HG02981 (cell line): Measurements from ENCODE around the gene SUSD6.
"Not testable (repeated sequence)": the region's sequence is repeated elsewhere in the genome, so short reads cannot be mapped to it uniquely, and the experiment has no call there.

Source experiments
- ATAC-seq: cut with Tn5 transposase; IDR thresholded peaks from one replicate; pipeline ENCODE4 v1.9.1; 2021; ENCODE audit warnings: mild to moderate bottlenecking, moderate library complexity; ENCODE audit not compliant: unreplicated experiment

Gene SUSD6

DNA sequence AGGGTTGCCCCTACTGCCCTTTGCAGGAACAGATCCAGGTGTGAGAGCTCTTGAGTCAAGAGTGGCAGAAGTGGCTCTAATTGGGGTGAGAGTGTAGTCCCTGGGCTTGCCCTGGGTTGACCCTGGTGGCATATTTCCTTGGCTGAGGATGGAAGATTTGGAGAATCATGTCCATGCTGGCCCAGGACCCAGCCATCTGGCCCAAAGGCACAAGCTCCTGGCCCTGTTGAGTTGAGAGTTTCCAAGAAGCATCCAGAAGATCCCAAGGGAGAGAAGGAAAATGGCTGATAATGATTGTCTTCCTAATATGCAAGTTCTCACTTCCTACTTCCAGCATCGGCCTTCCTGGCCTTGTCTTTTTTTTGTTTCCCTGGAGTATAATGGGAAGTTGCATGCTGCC is 100.1 kb downstream of the SUSD6 start:
- ATAC-seq: no peak

GRCh38 chr14:69711881-69712560 is 100.6 kb downstream of the SUSD6 start:
- no peak for ATAC-seq

DNA sequence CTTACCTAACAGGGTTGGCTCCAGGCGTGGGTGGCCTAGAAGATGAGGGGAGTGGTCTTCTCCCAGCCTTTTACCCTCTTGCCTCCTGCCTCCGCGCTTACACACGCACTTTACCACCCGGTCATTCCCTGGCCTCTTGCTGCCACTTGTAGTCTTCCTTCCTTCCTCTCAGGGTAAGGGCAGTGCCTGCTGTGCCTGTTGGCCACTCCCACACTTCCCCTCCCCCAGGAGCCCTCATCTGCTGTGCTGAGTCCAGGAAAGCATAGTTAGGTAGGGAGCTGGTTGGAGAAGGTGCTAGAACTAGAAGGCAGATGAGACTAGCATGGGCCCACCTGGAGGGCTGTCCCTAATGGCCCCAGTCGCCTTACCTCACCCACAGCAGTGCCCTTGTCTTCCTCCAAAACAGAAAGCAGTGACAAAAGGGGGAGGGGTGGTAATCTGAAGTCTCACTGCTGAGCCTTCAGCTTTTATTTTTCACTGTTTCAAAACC is 101.2 kb downstream of the SUSD6 start:
- no peak for ATAC-seq

DNA sequence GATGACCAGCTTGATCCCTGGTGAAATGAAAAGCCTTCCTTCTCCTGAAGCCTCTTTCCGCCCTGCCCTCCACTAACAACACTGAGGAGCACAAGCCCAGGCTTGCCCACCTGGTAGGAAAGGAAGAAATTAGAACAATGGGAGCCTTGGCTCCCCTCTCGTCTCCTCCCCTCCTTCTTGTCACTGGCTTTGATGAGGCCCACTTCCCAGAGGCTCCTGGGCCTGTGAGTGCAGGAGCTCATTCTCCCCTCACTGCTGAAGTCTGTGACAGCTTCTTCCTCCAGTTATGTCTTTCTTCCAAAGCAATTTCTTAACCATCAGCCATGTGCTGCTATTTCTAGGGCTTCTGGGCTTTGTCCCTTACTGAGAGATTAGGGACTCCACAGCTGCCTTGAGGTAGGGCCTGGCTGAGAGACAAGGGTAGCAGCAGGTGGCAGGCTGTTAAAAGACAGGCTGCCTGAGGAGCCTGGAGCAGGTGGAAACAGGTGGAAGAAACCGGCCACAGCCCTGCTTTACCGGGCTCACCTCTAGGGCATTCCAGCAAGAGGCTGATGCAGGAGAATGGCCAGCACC is 101.9 kb downstream of the SUSD6 start:
- no peak for ATAC-seq

DNA sequence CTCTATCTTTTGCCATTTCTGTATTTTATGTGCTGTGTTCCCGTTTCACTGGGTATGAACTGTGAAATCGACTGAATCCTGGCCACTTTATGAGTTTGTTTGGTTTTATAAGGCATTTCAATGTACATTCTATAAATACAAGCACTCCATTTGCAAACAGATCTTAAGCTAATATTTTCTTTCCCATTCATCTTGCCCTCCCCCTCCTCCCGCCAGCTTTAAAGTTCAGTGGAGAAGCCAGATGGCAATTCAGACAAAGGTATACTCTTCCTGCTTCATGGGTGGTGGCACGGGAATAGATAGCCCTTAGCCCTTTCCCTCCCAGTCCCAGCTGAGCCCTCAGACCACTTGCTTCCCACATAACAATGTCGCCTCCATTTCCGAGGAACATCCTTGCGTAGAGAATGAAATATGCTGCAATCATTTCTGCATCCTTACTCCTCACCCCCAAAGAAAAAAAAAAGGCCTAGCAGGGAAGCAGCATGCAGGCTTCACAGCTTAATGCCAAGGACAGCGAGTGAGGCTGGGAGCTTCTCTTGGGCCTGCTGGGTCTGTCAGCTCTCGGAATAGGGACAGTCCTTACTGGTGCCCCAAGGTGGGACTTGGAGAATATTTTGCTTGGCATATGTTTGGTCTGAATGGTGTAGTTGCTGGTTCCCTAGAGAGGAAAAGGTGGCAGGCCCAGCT is 102.7 kb downstream of the SUSD6 start:
- no peak for ATAC-seq

DNA sequence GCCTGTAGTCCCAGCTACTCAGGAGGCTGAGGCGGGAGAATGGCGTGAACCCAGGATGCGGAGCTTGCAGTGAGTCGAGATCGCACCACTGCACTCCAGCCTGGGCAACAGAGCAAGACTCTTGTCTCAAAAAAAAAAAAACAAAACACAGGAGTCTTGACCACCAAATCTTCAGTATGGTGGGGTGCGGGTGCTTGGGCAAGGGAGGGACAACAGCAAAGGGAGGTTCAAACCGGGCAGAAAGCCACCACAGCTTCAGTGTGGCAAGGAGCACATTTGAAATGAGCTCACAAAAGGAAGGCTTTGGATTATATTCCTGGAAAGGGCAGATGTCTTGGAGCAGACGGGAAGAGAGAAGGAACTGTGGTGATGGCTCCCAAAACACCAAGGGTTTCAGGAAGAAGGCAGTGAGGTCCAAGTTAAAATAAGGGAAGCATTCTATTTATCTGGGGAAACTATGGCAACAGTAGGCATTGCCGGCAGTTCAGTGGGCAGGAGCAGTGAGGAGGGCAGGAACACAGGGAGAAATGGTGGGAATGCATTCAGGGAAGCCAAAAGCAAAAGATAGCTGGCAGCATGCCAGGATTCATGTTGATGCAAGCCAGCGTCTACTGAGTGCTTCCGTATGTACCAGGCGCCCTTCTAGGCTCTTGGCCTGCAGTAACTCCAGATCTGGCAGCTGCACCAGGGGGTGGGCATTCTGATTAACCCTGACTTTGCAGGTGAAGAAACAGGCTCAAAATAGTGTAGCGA is 104.5 kb downstream of the SUSD6 start:
- no peak for ATAC-seq

GRCh38 chr14:69716478-69717187 is 105.2 kb downstream of the SUSD6 start:
- no peak for ATAC-seq

DNA sequence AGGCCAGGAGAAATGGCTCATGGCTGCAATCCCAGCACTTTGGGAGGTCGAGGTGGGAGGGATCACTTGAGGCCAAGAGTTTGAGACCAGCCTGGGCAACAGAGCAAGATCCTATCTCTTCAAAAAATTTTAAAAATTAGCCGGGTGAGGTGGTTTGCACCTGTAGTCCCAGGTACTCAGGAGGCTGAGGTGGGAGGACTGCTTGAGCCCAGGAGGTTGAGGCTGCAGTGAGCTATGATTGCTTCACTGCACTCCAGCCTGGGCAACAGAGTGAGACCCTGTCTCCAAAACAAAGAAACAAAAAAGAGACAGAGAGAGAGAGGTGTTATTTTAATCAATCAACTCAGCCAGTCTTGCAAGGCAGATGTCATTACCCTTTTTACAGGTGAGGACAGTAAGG is 107.2 kb downstream of the SUSD6 start:
- not testable (repeated sequence) for ATAC-seq

- ATAC-seq: no peak
Measured at GRCh38 chr14:69719501-69719951, 108.1 kb downstream of the SUSD6 start.

DNA sequence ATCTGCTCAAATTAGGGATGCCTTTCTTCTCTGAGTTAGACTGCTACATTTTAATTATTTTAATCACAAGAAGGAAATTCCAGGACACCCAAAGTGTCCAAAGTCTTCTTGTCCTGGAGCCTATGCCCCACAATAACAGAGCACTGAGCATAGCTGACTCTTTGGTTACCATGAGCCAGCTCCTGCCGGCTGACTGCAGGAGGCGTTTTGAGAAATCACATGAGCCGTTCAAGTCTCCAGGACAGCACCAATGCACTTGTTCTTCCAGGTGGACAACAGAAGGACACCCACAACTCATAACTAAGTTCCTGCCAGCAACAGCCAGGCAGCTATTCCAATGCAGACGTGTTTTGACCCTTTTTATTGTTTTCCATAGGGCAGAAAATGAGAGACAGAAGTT is 109.5 kb downstream of the SUSD6 start:
- no peak for ATAC-seq

- peak; percentile 81 for ATAC-seq
Measured at GRCh38 chr14:69726761-69727511, 115.5 kb downstream of the SUSD6 start.

DNA sequence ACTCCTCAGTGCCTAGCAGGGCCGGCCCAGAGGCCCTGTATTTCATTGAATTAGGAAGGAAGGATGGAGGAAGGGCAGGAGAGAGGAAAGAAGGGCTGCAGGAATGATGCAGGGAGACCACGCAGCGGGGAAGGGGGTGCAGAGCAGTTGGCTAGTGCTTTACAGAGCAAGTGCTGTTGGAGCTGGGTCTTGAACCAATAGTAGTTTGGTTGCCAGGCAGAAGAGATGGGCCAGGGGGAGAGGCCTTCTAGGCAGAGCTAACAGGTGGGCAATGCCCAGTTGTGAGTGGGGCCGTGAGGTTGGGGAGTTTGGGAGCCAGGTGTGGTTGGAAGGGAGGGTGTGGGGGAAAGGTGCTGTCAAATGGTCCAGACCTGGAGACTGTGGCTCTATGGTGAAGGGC is 116.5 kb downstream of the SUSD6 start:
- ATAC-seq: no peak

- ATAC-seq: not testable (repeated sequence)
Measured at GRCh38 chr14:69731919-69732598, 120.7 kb downstream of the SUSD6 start.

GRCh38 chr14:69736405-69736804 is 125.0 kb downstream of the SUSD6 start:
- ATAC-seq: not testable (repeated sequence)

DNA sequence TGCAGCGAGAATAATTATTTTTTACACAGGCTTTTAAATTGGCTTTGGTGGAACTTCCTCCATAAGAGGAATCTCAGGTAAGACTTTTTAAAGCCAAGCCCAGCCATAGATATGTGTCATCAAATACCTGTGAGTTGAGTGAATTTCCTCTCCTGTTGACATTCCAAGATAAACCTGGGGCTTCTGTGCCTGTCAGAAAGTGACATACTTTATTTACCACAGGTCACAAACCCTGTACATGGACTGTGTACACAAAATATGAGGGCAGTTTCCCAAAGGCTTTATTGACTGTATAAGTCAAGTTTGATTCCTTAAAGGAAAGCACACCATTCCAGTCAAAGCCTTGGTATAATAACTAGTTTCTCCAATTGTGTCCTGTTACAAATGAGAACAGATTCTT is 129.7 kb downstream of the SUSD6 start:
- no peak for ATAC-seq

- no peak for ATAC-seq
Measured at GRCh38 chr14:69749956-69750355, 138.6 kb downstream of the SUSD6 start.

DNA sequence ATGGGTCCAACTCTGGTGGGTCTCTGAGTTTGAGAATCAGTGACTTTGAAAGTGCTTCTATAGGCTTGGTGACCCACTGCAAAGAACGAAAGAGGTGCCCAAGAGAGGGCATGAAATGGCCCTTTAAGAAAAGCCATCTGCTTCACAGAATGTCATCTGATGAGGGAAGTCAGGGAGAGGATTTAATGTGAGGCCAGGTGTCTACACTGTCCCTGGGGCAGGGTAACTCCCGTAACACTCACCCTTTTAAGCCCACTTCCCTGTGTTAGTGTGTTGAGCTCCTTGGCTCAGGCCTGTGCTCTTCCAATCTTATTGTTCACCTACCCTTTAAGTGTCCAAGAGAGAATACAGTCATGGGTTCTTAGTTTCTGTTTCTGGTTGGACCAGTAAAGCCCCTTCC is 139.1 kb downstream of the SUSD6 start:
- ATAC-seq: no peak

- no peak for ATAC-seq
Measured at GRCh38 chr14:69752773-69753172, 141.4 kb downstream of the SUSD6 start.

DNA sequence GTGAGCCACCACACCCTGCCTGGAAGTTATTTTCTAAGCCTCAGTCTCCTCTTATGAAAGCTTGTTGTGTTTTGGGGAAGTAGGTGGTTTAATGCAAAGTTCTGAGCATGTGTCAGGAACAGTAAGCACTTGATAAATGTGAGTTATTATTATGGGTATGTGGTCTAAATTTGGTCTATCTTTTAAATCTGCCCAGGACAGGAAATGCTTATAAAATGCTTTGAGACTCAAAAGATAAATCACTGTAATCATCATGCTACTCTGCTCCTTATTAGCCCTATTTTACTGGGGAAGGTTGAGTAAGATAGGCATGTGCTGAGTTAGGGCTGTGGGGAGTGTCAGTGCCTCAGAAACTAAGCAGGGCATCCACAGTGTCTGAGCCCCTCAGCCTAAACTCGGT is 142.5 kb downstream of the SUSD6 start:
- no peak for ATAC-seq
